ENCODE results near the gene SPATS2.

Gene SPATS2

DNA sequence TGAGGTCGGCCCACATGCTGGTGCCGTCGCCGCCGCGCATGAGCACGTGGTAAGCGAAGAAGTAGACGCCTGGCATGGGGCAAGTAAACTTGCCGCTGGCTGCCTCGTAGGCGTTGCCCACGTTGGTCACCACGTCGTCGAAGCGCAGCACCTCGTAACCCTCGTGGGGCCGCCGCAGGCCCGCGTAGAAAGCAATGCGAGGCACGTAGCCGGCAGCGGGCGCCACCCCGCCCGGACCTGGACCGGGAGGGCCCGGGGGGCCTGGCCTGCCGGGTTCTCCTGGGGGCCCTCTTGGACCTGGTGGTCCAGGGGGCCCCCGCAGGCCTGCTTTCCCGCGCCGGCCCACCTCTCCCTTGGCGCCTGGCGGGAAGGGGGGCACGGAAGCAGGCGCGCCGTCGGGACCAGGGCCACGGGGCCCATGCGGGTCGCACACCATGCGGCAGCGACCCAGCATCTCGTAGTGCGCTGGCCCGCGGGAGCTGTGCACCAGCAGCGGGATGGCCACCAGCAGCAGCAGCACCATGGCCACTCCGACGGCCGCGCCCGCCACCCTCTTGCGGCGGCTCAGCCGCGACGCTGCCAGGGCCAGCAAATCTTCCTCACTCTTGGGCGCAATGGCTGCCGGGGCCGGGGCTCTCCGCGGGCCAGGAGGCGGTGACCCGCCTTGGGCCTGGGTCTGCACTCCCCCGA lies 31.2 kb upstream of the SPATS2 start:
- DNase-seq: no peak

DNA sequence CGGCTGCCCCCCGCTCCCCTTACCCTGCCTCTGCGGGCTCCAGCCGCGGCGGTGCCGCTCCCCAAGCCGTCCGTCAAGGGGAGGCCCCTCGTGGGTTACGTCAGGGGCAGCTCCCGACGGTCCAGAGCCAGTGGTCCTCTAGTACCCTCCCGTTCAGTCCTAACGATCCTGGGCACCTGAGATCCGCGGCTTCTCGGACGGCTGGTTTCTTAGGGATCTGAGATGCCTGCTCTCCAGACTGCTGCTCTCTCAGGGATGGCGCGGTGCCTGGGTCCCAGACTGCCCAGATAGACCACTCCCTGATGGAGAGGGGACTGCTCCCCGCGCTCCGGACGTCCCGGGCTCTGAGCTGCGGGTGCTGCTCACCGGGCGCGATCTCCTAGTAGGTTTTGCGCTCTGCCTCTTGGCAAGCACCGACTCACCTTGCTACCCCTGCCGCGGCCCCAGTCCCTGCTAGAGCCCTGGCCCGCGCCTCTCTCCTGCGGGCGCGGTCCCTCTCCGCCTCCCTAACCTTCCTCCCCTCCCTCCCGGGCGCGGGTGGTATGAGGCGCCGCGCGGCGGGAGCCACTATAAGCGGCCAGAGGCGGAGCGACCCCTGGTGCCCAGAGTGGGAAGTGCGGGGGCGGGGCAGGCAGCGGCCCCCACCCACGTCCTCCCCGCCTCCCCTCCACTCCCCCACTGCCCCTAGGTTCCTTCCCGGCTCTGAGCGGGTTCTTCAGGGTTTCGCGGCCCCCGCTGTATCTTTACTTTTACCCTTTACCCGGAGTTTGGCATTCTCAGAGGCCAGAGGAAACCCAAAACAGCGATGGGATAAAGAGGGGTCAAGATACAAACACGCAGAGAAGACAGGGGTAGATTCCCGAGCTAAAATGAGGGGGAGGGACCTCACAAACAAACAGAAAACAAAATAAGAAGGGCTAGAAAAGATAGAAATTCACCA lies 30.3 kb upstream of the SPATS2 start, which contains the start of gene C1QL4:
TSS of gene C1QL4 (minus strand) at position 544 of the 940 bp plus-strand sequence. CDS start 711 bp downstream, outside the sequence.
- DNase-seq: peak in 43 of 56 donors; percentile 14 to 86 (median 48)

DNA sequence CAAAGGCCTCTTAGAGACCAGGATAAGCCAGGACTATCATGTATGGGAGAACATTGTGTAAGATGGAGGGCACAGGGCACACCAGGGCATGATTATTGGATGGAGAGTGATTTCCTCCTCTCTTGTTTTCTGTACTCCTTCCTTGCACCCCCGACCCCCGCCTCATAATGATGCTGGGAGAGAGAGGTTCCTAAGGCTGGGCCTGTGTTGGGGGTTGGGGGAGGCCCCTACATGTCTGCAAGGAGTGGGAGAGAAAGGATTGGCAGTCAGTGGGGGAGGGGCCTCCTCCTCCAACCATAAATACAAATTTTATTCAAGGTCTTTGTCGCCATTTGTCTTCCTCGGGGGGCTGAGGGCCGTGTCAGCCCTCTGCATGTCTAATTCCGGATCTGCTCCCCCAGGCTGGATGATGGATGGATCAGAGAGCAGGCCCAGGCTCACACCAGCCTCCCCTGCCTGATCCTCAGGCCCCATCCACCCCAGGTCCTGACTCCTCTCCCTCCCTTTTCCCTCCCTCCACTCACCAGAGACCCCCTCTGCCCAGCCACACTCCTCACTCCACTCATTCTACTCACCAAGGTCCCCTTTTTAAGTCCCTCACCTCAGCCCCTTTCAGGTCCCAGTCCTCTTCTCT lies 28.3 kb upstream of the SPATS2 start:
- DNase-seq: no peak

DNA sequence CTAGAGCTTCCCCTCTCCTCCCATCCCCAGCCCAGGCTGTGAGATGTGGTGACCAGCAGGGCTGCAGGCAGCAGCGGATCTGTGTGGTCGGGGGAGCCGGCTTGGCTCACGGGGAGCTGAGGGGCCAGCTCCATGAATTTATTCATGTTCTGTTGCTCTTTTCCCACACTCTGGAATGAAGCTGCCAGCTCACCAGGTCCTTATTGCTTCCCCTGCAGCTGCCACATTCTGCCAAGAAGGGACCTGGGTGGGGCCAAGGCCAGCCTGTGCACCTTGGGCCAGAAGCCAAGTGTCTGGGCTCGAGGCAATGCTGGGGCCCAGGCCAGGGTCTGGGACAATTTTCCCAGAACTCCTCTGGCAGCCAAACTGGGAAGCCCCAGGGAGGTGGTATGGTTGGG lies 27.8 kb upstream of the SPATS2 start:
- DNase-seq: peak in 2 of 56 donors; percentile 10 to 12

GRCh38 chr12:49340095-49340870 lies 27.0 kb upstream of the SPATS2 start:
- DNase-seq: peak in 2 of 56 donors; percentile 18 to 19

- DNase-seq: no peak
Measured at GRCh38 chr12:49340971-49341776, 26.1 kb upstream of the SPATS2 start.

GRCh38 chr12:49341777-49342065 lies 25.5 kb upstream of the SPATS2 start:
- DNase-seq: no peak

- peak in 41 of 56 donors; percentile 18 to 91 (median 49) for DNase-seq
Measured at GRCh38 chr12:49342066-49342913, 25.0 kb upstream of the SPATS2 start.

DNA sequence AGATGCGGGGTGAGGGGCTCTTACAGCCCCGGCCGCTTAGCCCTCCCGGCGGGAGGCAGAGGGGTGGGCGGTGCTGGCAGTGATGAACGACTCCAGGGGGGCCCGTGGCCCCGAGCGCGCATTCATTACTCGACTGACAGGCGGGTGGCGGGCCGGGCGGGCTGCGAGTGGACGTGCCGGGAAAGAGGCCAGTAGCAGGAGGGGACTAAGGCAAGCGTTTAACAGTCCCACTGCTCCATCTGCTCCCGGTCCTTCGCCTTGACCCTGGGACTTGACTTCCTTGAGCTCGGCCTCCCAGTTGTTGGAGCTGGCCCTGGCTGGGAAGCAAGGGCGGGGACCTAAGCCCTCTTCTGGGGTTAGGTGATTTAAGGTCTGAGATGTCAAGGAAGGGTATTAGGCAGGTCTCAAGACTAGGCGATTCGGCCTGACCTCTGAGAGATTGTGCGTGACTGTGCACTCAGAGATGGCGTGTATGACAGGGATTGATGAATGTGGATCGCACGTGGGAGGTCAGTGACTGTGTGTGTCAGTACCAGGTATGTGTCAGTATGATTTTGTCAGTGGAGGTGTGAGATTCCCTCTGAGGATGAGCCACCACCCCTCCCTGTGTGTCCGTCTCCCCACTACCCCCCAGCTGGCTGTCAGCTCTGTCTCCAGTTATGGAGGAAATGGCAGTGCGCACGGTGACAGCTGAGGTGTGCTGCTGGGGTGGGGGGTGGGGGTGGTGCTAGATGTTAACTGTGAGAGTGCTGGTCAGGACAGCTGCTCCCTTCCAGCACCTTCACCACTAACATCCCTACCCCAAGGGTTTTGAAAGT lies 24.1 kb upstream of the SPATS2 start:
- DNase-seq: peak in 6 of 56 donors; percentile 27 to 56 (median 38)

DNA sequence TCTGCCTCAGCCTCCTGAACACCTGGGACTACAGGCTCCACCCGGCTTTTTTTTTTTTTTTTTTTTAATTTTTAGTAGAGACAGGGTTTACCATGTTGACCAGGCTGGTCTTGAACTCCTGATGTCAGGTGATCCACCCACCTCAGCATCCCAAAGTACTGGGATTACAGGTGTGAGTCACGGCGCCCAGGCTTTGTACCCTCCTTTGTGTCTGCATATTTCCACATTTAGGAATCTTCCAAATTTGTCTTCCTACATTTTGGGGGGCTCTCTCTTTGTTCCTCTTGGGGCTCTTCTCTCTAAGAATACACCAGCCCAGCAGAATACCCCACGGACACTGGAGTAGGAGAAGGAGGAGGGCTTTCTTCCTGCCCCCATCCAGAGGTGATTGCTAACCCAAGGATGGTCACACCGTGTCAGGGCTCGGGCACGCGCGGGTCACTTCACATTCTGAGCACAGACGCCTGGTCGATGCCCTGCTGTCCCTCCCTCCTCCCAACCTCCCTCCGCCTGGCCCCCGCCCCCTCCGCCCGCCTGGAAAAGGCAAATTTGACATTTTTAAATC lies 22.7 kb upstream of the SPATS2 start:
- DNase-seq: no peak

GRCh38 chr12:49345051-49345824 lies 22.0 kb upstream of the SPATS2 start:
- peak in 5 of 56 donors; percentile 16 to 47 (median 36) for DNase-seq

- DNase-seq: peak in 1 of 56 donors; percentile 28
Measured at GRCh38 chr12:49345825-49346658, 21.2 kb upstream of the SPATS2 start.

GRCh38 chr12:49346659-49347310 lies 20.5 kb upstream of the SPATS2 start, which contains the start of gene DNAJC22:
DNAJC22 (plus strand) TSS chr12:49346888; CDS start chr12:49348873, 1,985 bp downstream.
- peak in 2 of 56 donors; percentile 7 to 13 for DNase-seq

DNA sequence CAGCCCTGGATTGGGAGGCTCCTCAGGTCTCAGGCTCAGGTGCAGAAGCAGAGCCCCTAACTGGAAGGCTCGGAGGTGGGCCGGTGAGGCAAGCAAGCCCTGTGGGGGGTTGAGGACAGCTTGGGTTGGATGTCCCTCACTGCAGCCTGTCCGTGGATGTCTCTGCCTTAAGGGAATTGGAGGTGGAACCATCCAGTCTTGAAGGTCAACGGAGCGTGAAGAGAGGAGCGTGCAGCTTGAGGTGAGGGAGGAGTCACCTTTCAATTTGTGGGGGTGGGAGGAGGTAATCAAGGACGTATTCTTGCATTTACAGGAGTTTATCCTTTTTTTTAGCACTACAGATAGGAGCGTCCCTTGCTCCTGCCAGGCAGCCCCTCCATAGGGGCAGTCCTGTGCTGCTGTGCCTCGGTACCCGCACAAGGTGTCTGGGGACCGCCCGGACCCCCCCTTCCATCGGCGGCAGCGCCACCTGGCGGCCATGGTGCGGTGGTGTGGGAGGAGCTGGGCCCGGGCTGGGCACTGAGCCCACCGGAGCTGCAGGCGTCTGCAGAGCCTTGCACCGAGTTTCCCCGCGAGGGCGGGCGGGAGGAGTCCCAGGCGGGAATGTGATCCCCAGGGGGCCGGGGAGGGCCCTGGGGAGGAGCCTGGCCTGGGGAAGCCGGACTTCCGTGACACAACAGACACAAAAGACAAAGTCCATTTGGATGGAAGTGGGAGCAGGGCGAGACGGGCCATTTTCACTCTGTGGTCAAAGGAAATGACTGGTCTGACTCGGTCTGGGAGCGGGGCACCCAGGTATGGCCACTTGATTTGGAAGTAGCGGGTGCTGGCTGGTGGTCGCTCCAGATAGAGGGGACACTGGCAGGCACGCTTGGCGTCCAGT lies 19.7 kb upstream of the SPATS2 start:
- peak in 55 of 56 donors; percentile 26 to 95 (median 80) for DNase-seq

Data from amygdala (tissue), 56 donors.